H1 (cell line): ENCODE results near the gene ARL5C. TPM values are rescaled to one million over a fixed set of nuclear protein-coding genes. Genes with fewer than 3 reads are reported as not detected.

ENCODE experiments used
- CTCF ChIA-PET: fragments of 300-600 bp; sonication (Branson Sonifier 250); formaldehyde crosslinking; loops from one replicate; lab custom pipeline; 2021; ENCODE audit not compliant: partially characterized antibody; lab: Charles Lee
- POLR2A ChIA-PET: fragments of 300-600 bp; sonication (Branson Sonifier 250); formaldehyde crosslinking; loops from one replicate; lab custom pipeline; 2021; ENCODE audit warnings: inconsistent platforms; ENCODE audit not compliant: partially characterized antibody; lab: Charles Lee
- DNase-seq, 2 experiments: peaks; one replicate each; pipeline versions ENCODE4 v3.0.0 to v3.0.0-alpha.2; 2010 to 2022; ENCODE audit warnings: low spot score in 2 of 2, low read depth in 1 of 2, mixed read lengths in 1 of 2
- FAIRE-seq: peaks from 2 replicates; lab custom pipeline; 2011; peaks lifted over from hg19 to GRCh38; lab: Jason Lieb, UNC
- H2AFZ ChIP-seq: 2 replicates; pipeline ENCODE4 v1.8.1; 2012; ENCODE audit warnings: low read length, inconsistent platforms
- H2AK5ac ChIP-seq: 2 replicates; pipeline ENCODE4 v1.6.1; 2013; ENCODE audit warnings: low read depth, low read length
- H2BK120ac ChIP-seq: replicated peaks from 2 replicates; pipeline ENCODE3; 2013; ENCODE audit warnings: low read depth, low read length, inconsistent platforms
- H2BK12ac ChIP-seq: 2 replicates; pipeline ENCODE4 v1.6.1; 2013; ENCODE audit warnings: low read depth, low read length
- H2BK15ac ChIP-seq: 2 replicates; pipeline ENCODE4 v1.6.1; 2013; ENCODE audit warnings: low read length
- H2BK20ac ChIP-seq: 2 replicates; pipeline ENCODE4 v1.6.1; 2013; ENCODE audit warnings: low read length
- H2BK5ac ChIP-seq: 2 replicates; pipeline ENCODE4 v1.6.1; 2013; ENCODE audit warnings: low read depth, low read length
- H3K14ac ChIP-seq: 2 replicates; pipeline ENCODE4 v1.6.1; 2013; ENCODE audit warnings: inconsistent platforms; ENCODE audit not compliant: insufficient read length
- H3K18ac ChIP-seq: 2 replicates; pipeline ENCODE4 v1.6.1; 2013; ENCODE audit warnings: low read length; ENCODE audit errors: extremely low read depth
- H3K23ac ChIP-seq: 2 replicates; pipeline ENCODE4 v1.6.1; 2013; ENCODE audit warnings: inconsistent platforms; ENCODE audit not compliant: insufficient read length
- H3K23me2 ChIP-seq: 2 replicates; pipeline ENCODE4 v1.6.1; 2013; ENCODE audit warnings: low read depth, low read length
- H3K27ac ChIP-seq: 2 replicates; pipeline ENCODE4 v1.6.1; 2011; ENCODE audit warnings: low read depth, low read length, inconsistent platforms
- H3K27me3 ChIP-seq, 4 experiments: replicated peaks in 1 of 4; 1 replicate in 1 of 4; 2 replicates in 3 of 4; pipeline versions ENCODE4 v1.6.1 to v1.8.1; 2011 to 2013; ENCODE audit warnings: low read length in 3 of 4, mild to moderate bottlenecking in 3 of 4, inconsistent platforms in 2 of 4, mixed read lengths in 2 of 4, moderate library complexity in 1 of 4; ENCODE audit not compliant: control insufficient read depth in 3 of 4, insufficient read depth in 3 of 4; ENCODE audit errors: extremely low read depth in 1 of 4
- H3K36me3 ChIP-seq, 4 experiments: 2 replicates each; pipeline versions ENCODE4 v1.6.1 to v1.8.1; 2011 to 2013; ENCODE audit warnings: mild to moderate bottlenecking in 4 of 4, low read length in 3 of 4, moderate library complexity in 2 of 4, control low read depth in 1 of 4, inconsistent platforms in 1 of 4; ENCODE audit not compliant: insufficient read depth in 4 of 4, control insufficient read depth in 2 of 4
- H3K4ac ChIP-seq: replicated peaks from 2 replicates; pipeline ENCODE3; 2013; ENCODE audit warnings: low read length, low read depth, mixed read lengths, inconsistent platforms; ENCODE audit not compliant: insufficient read length
- H3K4me1 ChIP-seq, 4 experiments: replicated peaks in 1 of 4; 1 replicate in 1 of 4; 2 replicates in 3 of 4; pipeline versions ENCODE4 v1.6.1 to v1.8.1; 2011 to 2013; ENCODE audit warnings: low read length in 3 of 4, inconsistent platforms in 2 of 4, mixed read lengths in 1 of 4; ENCODE audit not compliant: insufficient read depth in 4 of 4, control insufficient read depth in 3 of 4
- H3K4me2 ChIP-seq, 2 experiments: 2 replicates each; pipeline versions ENCODE4 v1.6.1 to v1.8.1; 2011 to 2013; ENCODE audit warnings: low read depth in 2 of 2, low read length in 2 of 2, control low read depth in 1 of 2, inconsistent platforms in 1 of 2, mild to moderate bottlenecking in 1 of 2; ENCODE audit not compliant: insufficient read depth in 1 of 2
- H3K4me3 ChIP-seq, 4 experiments: fragments of 200-600, 300-600 bp in 1 of 4; sonication (generic), shearing (Covaris generic), sonication (Bioruptor Twin) in 1 of 4; 2 replicates each; pipeline versions ENCODE4 v1.5.1 to v1.8.1; 2011 to 2016; ENCODE audit warnings: low read length in 4 of 4, low read depth in 3 of 4, control low read depth in 2 of 4, inconsistent platforms in 2 of 4, mild to moderate bottlenecking in 2 of 4, mixed read lengths in 1 of 4, moderate library complexity in 1 of 4; ENCODE audit not compliant: insufficient read depth in 2 of 4; ENCODE audit errors: extremely low read depth in 1 of 4
- H3K56ac ChIP-seq: replicated peaks from 2 replicates; pipeline ENCODE3; 2013; ENCODE audit warnings: low read depth, mild to moderate bottlenecking, mixed read lengths, low read length, inconsistent platforms; ENCODE audit not compliant: insufficient read length
- H3K79me1 ChIP-seq: 2 replicates; pipeline ENCODE4 v1.6.1; 2013; ENCODE audit warnings: low read depth, low read length, control low read depth
- H3K79me2 ChIP-seq, 2 experiments: 2 replicates each; pipeline versions ENCODE4 v1.6.1 to v1.8.1; 2012 to 2013; ENCODE audit warnings: low read length in 2 of 2, mild to moderate bottlenecking in 2 of 2, inconsistent platforms in 1 of 2; ENCODE audit not compliant: insufficient read depth in 2 of 2, control insufficient read depth in 1 of 2
- H3K9ac ChIP-seq, 4 experiments: replicated peaks in 1 of 4; 1 replicate in 1 of 4; 2 replicates in 3 of 4; pipeline versions ENCODE4 v1.6.1 to v1.8.1; 2011 to 2013; ENCODE audit warnings: low read depth in 3 of 4, low read length in 3 of 4, control low read depth in 2 of 4, mild to moderate bottlenecking in 2 of 4, moderate library complexity in 2 of 4, inconsistent platforms in 1 of 4; ENCODE audit errors: extremely low read depth in 1 of 4
- H3K9me3 ChIP-seq, 2 experiments: 2 replicates each; pipeline versions ENCODE4 v1.6.1 to v1.8.1; 2012 to 2013; ENCODE audit warnings: mild to moderate bottlenecking in 2 of 2, moderate library complexity in 2 of 2, control low read depth in 1 of 2, inconsistent platforms in 1 of 2, low read depth in 1 of 2, low read length in 1 of 2, mixed read lengths in 1 of 2; ENCODE audit not compliant: insufficient read depth in 2 of 2
- H4K20me1 ChIP-seq, 2 experiments: replicated peaks in 1 of 2; 2 replicates each; pipeline versions ENCODE3 to v1.8.1; 2011 to 2013; ENCODE audit warnings: inconsistent platforms in 2 of 2, low read length in 2 of 2, mild to moderate bottlenecking in 1 of 2; ENCODE audit not compliant: insufficient read depth in 2 of 2, control insufficient read depth in 1 of 2
- H4K5ac ChIP-seq: 2 replicates; pipeline ENCODE4 v1.6.1; 2013; ENCODE audit warnings: low read length, low read depth, mixed read lengths, inconsistent platforms; ENCODE audit not compliant: insufficient read length
- H4K8ac ChIP-seq: 2 replicates; pipeline ENCODE4 v1.8.0; 2013; ENCODE audit warnings: mild to moderate bottlenecking, moderate library complexity, low read length, inconsistent platforms; ENCODE audit not compliant: insufficient read depth; ENCODE audit errors: extremely low read depth
- H4K91ac ChIP-seq: replicated peaks from 2 replicates; pipeline ENCODE3; 2013; ENCODE audit warnings: low read length, mixed read lengths, inconsistent platforms; ENCODE audit not compliant: insufficient read length
- CEBPB ChIP-seq: IDR thresholded peaks from 2 replicates; pipeline ENCODE4 v1.6.1; 2012; ENCODE audit warnings: low read depth, low read length
- EGR1 ChIP-seq: IDR thresholded peaks from 2 replicates; pipeline ENCODE4 v1.6.1; 2011; ENCODE audit warnings: low read depth, low read length, borderline replicate concordance
- FOSL1 ChIP-seq: IDR thresholded peaks from 2 replicates; pipeline ENCODE4 v1.6.1; 2011; ENCODE audit warnings: mild to moderate bottlenecking, low read depth, low read length, moderate library complexity; ENCODE audit not compliant: insufficient read depth
- HDAC6 ChIP-seq: IDR thresholded peaks from one replicate; pipeline ENCODE4 v1.7.1; 2012; ENCODE audit warnings: low read depth, mild to moderate bottlenecking, inconsistent platforms, low read length, moderate library complexity
- SAP30 ChIP-seq: fragments of 300-600 bp; sonication (generic); IDR thresholded peaks from 2 replicates; pipeline ENCODE4 v1.7.1; 2012; ENCODE audit warnings: low read length, moderate library complexity, mild to moderate bottlenecking, inconsistent platforms; ENCODE audit not compliant: insufficient read depth, insufficient replicate concordance
- WGBS, 2 experiments: shearing (Covaris generic) in 1 of 2; methylation state at CpG; one replicate each; pipeline versions ENCODE4 v1.1.6 to v1.1.7; 2013 to 2015; ENCODE audit warnings: low lambda C conversion rate in 2 of 2, mixed read lengths in 2 of 2, inconsistent platforms in 1 of 2, low coverage in 1 of 2, missing lambda C conversion rate in 1 of 2; ENCODE audit not compliant: insufficient replicate concordance in 2 of 2, insufficient coverage in 1 of 2, insufficient read length in 1 of 2; ENCODE audit errors: extremely low coverage in 1 of 2, missing lambda C conversion rate in 1 of 2; 5-methylcytosine and 5-hydroxymethylcytosine counted together
- polyA plus RNA-seq, 7 experiments: library from polyadenylated mRNA; depleted of rRNA in 3 of 7; stranded (reverse) in 5 of 7; unstranded in 2 of 7; fragments of >200 nt in 5 of 7; fragments of 200-250 nt in 2 of 7; gene quantifications; 1 replicate in 5 of 7; 2 replicates in 1 of 7; 4 replicates in 1 of 7; pipeline versions ENCODE4 v1.2.1 to v1.2.3, GENCODE V29; 2011 to 2013; ENCODE audit warnings: missing spikeins in 2 of 7, mixed read lengths in 2 of 7
- total RNA-seq: library from RNA; stranded (reverse); fragmentation: NEBNext Ultra II Directional; extraction: Animal tissue kit (Norgen Biotek cat#: 25700); gene quantifications from 2 replicates; pipeline ENCODE4 v1.2.1, GENCODE V29; 2021

The ARL5C gene
- total and polyA plus RNA-seq, 2 of the 8 experiments (the other 6 are each of a cell fraction or from before 2014, with no cell fraction given) = not detected

DNA sequence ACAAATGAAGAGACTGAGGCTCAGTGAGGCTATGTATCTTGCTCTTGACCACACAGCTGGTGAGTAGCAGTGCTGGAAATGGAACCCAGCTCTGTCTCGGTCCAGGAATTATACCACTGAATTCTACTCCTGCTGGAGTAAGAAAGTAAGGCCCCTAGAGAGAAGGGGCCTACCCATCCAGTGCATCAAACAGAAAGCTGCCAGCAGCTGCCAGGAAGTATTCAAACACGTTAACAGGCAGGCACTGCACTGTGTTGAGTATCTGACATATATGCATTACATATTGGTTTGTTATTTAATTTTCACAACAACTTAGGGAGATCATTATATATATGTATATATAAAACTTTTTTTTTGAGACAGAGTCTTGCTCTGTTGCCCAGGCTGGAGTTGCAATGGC is 4.0 kb downstream of the ARL5C start:
- Histone ChIP-seq H3K23ac (no peak overlapping the region), H3K4me1 (peaks cover 0 to 8% (median 6%) of the 10 kb centered on the region in 4 experiments; a peak in 5 of 7 replicates), H4K5ac (no peak overlapping the region), H3K23me2 (peaks cover 12% of the 10 kb centered on the region; the same call in 1 of the 2 replicates), H3K4me3 (no peak overlapping the region), H2BK12ac (0 out of 2 replicates have a peak overlapping the region, but pooled peaks have one; percentile 60), H3K9me3 (no peaks in the 10 kb centered on the region), H3K79me1 (no peaks in the 10 kb centered on the region), H2BK15ac (no peak overlapping the region), H4K91ac (no peak overlapping the region), H2BK5ac (no peak overlapping the region), H4K20me1 (no peaks in the 10 kb centered on the region), H4K8ac (no peak overlapping the region), H3K14ac (no peak overlapping the region), H3K4me2 (no peak overlapping the region), H2AFZ (no peak overlapping the region), H3K56ac (no peak overlapping the region), H2AK5ac (no peak overlapping the region; the same call in 1 of the 2 replicates), H3K27ac (no peak overlapping the region), H3K79me2 (no peaks in the 10 kb centered on the region), H3K27me3 (peaks cover 14 to 23% (median 21%) of the 10 kb centered on the region in 4 experiments), H3K36me3 (no peaks in the 10 kb centered on the region), H2BK120ac (no peak overlapping the region), H3K9ac (no peak overlapping the region), H3K18ac (no peak overlapping the region), H3K4ac (no peak overlapping the region), H2BK20ac (0 out of 2 replicates have a peak overlapping the region, but pooled peaks have one; percentile 15)
- DNase-seq = no peak
- WGBS, 2 experiments = 84% methylated on average over 2 of the region's 2 CpGs; no CpG with 5 or more reads in 1 of the 2 experiments
- FAIRE-seq = no peak
- ChIA-PET POLR2A (interaction anchor here (3.8 kb wide), 1 partner anchor 12 kb away, joined by 11 read pairs; no protein-coding TSS in a partner anchor), CTCF (interaction anchor here (0.6 to 10.8 kb wide), 7 partner anchors 7 to 270 kb away, joined by 3 to 151 read pairs (median 4); no protein-coding TSS in a partner anchor)
- TF ChIP-seq CEBPB (no peak), EGR1 (no peak), HDAC6 (no peak), SAP30 (no peak), FOSL1 (no peak)
